ENCODE results near the gene CEBPE.

The CEBPE gene

DNA sequence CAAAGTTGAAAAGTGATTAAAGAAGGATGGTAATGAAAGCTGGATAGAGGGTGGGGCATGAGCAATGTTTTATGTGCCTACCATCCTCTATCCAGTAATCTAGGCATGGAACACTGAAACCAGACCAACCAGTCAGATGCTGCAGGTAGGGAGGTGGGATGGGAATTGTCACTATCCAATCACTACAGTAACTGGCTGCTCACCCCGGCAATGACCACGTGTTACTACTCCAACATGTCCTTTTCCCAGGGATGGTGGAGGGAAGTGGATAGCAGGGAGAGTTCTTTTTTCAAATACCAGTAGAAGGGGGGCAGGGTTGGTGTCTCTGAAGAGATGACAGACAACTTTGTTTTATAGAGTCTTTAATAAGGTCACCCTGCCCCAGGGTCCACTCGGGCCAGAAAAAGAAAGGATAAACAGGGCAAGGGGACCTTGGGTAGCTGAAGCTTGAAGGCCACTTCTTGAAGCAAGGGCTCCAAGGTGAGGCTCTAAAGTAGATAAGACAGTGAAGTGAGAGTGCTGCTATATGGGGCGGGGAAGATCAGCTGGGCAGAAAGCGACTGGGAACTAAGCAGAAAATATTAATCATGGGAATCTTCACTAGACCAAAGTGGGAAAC lies 47.0 kb downstream of the CEBPE start:
- Histone ChIP-seq H3K27ac (peak overlapping the region; percentile 58), H3K4me3 (ENCODE audit: low read depth, low read length) (no peak overlapping the region), H3K27me3 (replicated peaks) (no peaks in the 10 kb centered on the region), H3K36me3 (replicated peaks) (peaks cover 54% of the 10 kb centered on the region)
- TF ChIP-seq, protein P1, sequence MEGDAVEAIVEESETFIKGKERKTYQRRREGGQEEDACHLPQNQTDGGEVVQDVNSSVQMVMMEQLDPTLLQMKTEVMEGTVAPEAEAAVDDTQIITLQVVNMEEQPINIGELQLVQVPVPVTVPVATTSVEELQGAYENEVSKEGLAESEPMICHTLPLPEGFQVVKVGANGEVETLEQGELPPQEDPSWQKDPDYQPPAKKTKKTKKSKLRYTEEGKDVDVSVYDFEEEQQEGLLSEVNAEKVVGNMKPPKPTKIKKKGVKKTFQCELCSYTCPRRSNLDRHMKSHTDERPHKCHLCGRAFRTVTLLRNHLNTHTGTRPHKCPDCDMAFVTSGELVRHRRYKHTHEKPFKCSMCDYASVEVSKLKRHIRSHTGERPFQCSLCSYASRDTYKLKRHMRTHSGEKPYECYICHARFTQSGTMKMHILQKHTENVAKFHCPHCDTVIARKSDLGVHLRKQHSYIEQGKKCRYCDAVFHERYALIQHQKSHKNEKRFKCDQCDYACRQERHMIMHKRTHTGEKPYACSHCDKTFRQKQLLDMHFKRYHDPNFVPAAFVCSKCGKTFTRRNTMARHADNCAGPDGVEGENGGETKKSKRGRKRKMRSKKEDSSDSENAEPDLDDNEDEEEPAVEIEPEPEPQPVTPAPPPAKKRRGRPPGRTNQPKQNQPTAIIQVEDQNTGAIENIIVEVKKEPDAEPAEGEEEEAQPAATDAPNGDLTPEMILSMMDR (IDR thresholded peaks at IDR 0.05; ENCODE audit: low read depth, low read length, missing control alignments), result no peak
- in situ Hi-C loops (cut with HindIII; ENCODE audit: low pct_ligation_motif_present, low sequenced_read_pairs), result no loop called here
- no peak for DNase-seq

- peak overlapping the region; percentile 58 for H3K27ac ChIP-seq
- H3K27me3 ChIP-seq (replicated peaks), result no peaks in the 10 kb centered on the region
- peaks cover 55% of the 10 kb centered on the region for H3K36me3 ChIP-seq (replicated peaks)
- peak; percentile 88 for DNase-seq
- in situ Hi-C loops (cut with HindIII; ENCODE audit: low pct_ligation_motif_present, low sequenced_read_pairs), result no loop called here
- TF ChIP-seq, protein P1 (IDR thresholded peaks at IDR 0.05; ENCODE audit: low read depth, low read length, missing control alignments), result no peak
- peak overlapping the region; percentile 90 for H3K4me3 ChIP-seq (ENCODE audit: low read depth, low read length)
Measured at GRCh38 chr14:23071244-23071920, 47.7 kb downstream of the CEBPE start.

DNA sequence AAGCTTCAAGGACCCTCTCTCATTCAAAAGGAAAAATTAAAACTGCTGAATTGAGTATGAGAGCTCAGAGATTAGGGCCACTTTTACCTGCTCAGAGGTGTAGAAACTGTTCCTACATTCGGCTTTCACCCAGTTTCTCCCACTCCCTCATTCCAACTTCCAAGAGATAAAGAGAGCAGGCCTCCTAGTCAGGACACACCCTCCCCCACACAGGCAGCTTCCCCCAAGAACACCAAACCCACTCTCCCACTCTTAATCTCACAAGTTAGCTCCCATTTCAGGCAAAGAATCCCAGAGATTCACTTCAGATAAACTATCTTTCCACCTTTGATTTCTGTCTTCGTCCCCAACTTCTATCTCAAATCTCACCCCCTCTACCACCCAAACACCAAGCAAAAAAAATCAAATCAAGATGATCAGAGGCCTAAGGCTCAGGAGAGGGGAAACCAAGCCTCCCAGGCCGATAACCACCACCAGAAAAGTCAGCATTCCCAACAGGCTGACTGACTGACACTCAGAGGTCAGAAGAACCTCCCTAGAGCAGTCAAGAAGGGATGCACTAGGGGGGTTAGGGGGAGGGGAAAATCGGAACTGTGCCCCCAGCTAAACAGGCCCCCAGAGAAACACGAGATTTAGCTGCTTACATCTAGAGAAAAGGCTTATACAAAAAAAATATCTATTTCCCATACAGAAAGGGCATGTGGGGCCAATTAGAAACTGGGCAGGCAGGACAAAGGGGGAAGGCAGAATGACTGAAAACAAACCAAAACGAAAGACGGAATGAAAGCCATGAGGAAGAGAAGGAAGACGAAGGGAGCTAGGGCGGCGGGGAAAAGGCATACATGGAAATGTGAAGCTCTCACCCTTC lies 48.6 kb downstream of the CEBPE start:
- TF ChIP-seq, protein P1 (IDR thresholded peaks at IDR 0.05; ENCODE audit: low read depth, low read length, missing control alignments), result no peak
- H3K27ac ChIP-seq, result peak overlapping the region; percentile 58
- peak overlapping the region; percentile 90 for H3K4me3 ChIP-seq (ENCODE audit: low read depth, low read length)
- in situ Hi-C loops (cut with HindIII; ENCODE audit: low pct_ligation_motif_present, low sequenced_read_pairs), result no loop called here
- H3K36me3 ChIP-seq (replicated peaks), result peaks cover 56% of the 10 kb centered on the region
- no peaks in the 10 kb centered on the region for H3K27me3 ChIP-seq (replicated peaks)
- no peak for DNase-seq

DNA sequence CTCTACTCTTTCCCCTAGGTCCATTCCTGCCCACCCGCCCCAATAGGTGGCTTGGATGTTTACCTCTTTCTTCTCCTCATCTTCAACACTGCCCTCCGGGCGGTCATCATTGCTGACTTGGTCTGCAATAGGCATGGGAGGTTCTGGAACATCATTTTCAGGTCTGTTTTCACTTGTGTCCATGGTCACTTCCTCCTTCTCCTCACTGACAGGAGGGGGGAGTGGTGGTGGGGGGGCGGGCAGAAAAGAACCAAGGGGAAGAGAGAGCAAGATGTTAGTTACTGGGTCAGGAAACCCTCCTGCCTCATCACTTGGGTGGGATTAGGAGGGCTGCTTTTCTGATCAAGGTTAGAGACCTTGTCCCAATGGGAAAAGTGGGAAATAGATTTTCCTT lies 49.6 kb downstream of the CEBPE start:
- in situ Hi-C loops (cut with HindIII; ENCODE audit: low pct_ligation_motif_present, low sequenced_read_pairs), result no loop called here
- TF ChIP-seq, protein P1 (IDR thresholded peaks at IDR 0.05; ENCODE audit: low read depth, low read length, missing control alignments), result no peak
- Histone ChIP-seq H3K27me3 (replicated peaks) (no peaks in the 10 kb centered on the region), H3K4me3 (ENCODE audit: low read depth, low read length) (no peak overlapping the region), H3K36me3 (replicated peaks) (peaks cover 60% of the 10 kb centered on the region), H3K27ac (no peak overlapping the region)
- no peak for DNase-seq

- H3K27me3 ChIP-seq (replicated peaks), result no peaks in the 10 kb centered on the region
- DNase-seq, result peak; percentile 87
- TF ChIP-seq, protein P1 (IDR thresholded peaks at IDR 0.05; ENCODE audit: low read depth, low read length, missing control alignments), result peak; percentile 100
- no peak overlapping the region for H3K27ac ChIP-seq
- in situ Hi-C loops (cut with HindIII; ENCODE audit: low pct_ligation_motif_present, low sequenced_read_pairs), result no loop called here
- peaks cover 60% of the 10 kb centered on the region for H3K36me3 ChIP-seq (replicated peaks)
- H3K4me3 ChIP-seq (ENCODE audit: low read depth, low read length), result peak overlapping the region; percentile 22
Measured at GRCh38 chr14:23068789-23069412, 50.2 kb downstream of the CEBPE start.

Measured in brain microvascular endothelial cell (primary cell).